ENCODE measurements around the gene PRSS2.

PRSS2 gene

GRCh38 chr7:142797391-142798377 lies 26.9 kb downstream of the PRSS2 start:
- H2BK120ac ChIP-seq (ENCODE audit: insufficient read depth, low read length, poor library complexity), result no peak overlapping the region
- H3K79me2 ChIP-seq (ENCODE audit: control insufficient read depth, insufficient read depth, low read length, poor library complexity), result peaks cover 2% of the 10 kb centered on the region
- peak overlapping the region; percentile 44 for H4K91ac ChIP-seq (ENCODE audit: low read depth, low read length)
- H3K27ac ChIP-seq (ENCODE audit: low read depth, low read length), result no peak overlapping the region
- H3K18ac ChIP-seq (ENCODE audit: low read length), result peak overlapping the region; percentile 16
- H2BK12ac ChIP-seq (ENCODE audit: low read length), result no peak overlapping the region
- H3K36me3 ChIP-seq (ENCODE audit: control insufficient read depth in 1 of 2, insufficient read depth in 2 of 2, low read length in 2 of 2), result no peaks in the 10 kb centered on the region
- H3K4me3 ChIP-seq (ENCODE audit: low read depth, low read length), result peak overlapping the region; percentile 61
- no peak overlapping the region for H4K12ac ChIP-seq (ENCODE audit: low read depth, low read length)
- WGBS (ENCODE audit: extremely low coverage, insufficient coverage, insufficient read length), result no CpG with 5 or more reads among the region's 33 CpGs
- no peaks in the 10 kb centered on the region for H3K79me1 ChIP-seq (ENCODE audit: low read length)
- no peak overlapping the region for H3K4ac ChIP-seq (ENCODE audit: low read depth, low read length)
- H3K9ac ChIP-seq (ENCODE audit: low read length), result no peak overlapping the region
- peak overlapping the region; percentile 59 for H3K4me2 ChIP-seq (ENCODE audit: low read length)
- no peak overlapping the region for H2AK5ac ChIP-seq (ENCODE audit: low read length)
- H2AFZ ChIP-seq (ENCODE audit: insufficient read depth, low read length, poor library complexity), result peak overlapping the region; percentile 10
- peaks cover 9 to 14% of the 10 kb centered on the region in 2 experiments for H3K4me1 ChIP-seq (ENCODE audit: control insufficient read depth in 1 of 2, insufficient read depth in 2 of 2, low read length in 2 of 2)
- peaks cover 27% of the 10 kb centered on the region for H3K27me3 ChIP-seq (ENCODE audit: insufficient read depth, low read length)
- H3K9me3 ChIP-seq (ENCODE audit: insufficient read depth, low read depth, low read length), result peaks cover 4% of the 10 kb centered on the region
- peak overlapping the region; percentile 17 for H4K8ac ChIP-seq (ENCODE audit: low read depth, low read length)
- no peak for DNase-seq
- H3K23ac ChIP-seq (ENCODE audit: low read length), result no peak overlapping the region
- no peak overlapping the region for H3K14ac ChIP-seq (ENCODE audit: low read length)
- H2BK5ac ChIP-seq (ENCODE audit: low read depth, low read length, poor library complexity), result no peak overlapping the region

GRCh38 chr7:142798451-142799436 lies 28.0 kb downstream of the PRSS2 start:
- Histone ChIP-seq H4K12ac (ENCODE audit: low read depth, low read length) (no peak overlapping the region), H3K27me3 (ENCODE audit: insufficient read depth, low read length) (peaks cover 27% of the 10 kb centered on the region), H4K91ac (ENCODE audit: low read depth, low read length) (no peak overlapping the region), H3K79me2 (ENCODE audit: control insufficient read depth, insufficient read depth, low read length, poor library complexity) (peaks cover 2% of the 10 kb centered on the region), H2BK12ac (ENCODE audit: low read length) (no peak overlapping the region), H3K79me1 (ENCODE audit: low read length) (no peaks in the 10 kb centered on the region), H2AK5ac (ENCODE audit: low read length) (no peak overlapping the region), H3K4ac (ENCODE audit: low read depth, low read length) (no peak overlapping the region), H2BK5ac (ENCODE audit: low read depth, low read length, poor library complexity) (no peak overlapping the region), H3K9me3 (ENCODE audit: insufficient read depth, low read depth, low read length) (peaks cover 4% of the 10 kb centered on the region), H3K18ac (ENCODE audit: low read length) (no peak overlapping the region), H3K4me1 (ENCODE audit: control insufficient read depth in 1 of 2, insufficient read depth in 2 of 2, low read length in 2 of 2) (peaks cover 9 to 10% of the 10 kb centered on the region in 2 experiments), H3K14ac (ENCODE audit: low read length) (no peak overlapping the region), H4K8ac (ENCODE audit: low read depth, low read length) (no peak overlapping the region), H2BK120ac (ENCODE audit: insufficient read depth, low read length, poor library complexity) (no peak overlapping the region), H3K9ac (ENCODE audit: low read length) (no peak overlapping the region), H3K36me3 (ENCODE audit: control insufficient read depth in 1 of 2, insufficient read depth in 2 of 2, low read length in 2 of 2) (no peaks in the 10 kb centered on the region), H3K4me3 (ENCODE audit: low read depth, low read length) (no peak overlapping the region), H3K4me2 (ENCODE audit: low read length) (no peak overlapping the region), H2AFZ (ENCODE audit: insufficient read depth, low read length, poor library complexity) (no peak overlapping the region), H3K23ac (ENCODE audit: low read length) (peak overlapping the region; percentile 8), H3K27ac (ENCODE audit: low read depth, low read length) (no peak overlapping the region)
- WGBS (ENCODE audit: extremely low coverage, insufficient coverage, insufficient read length), result no CpG with 5 or more reads among the region's 11 CpGs
- no peak for DNase-seq

GRCh38 chr7:142799437-142799835 lies 28.7 kb downstream of the PRSS2 start:
- H2BK12ac ChIP-seq (ENCODE audit: low read length), result no peak overlapping the region
- no peak overlapping the region for H4K8ac ChIP-seq (ENCODE audit: low read depth, low read length)
- H3K36me3 ChIP-seq (ENCODE audit: control insufficient read depth in 1 of 2, insufficient read depth in 2 of 2, low read length in 2 of 2), result no peaks in the 10 kb centered on the region
- no peak overlapping the region for H3K4me2 ChIP-seq (ENCODE audit: low read length)
- no peak overlapping the region for H3K4me3 ChIP-seq (ENCODE audit: low read depth, low read length)
- no peak overlapping the region for H4K12ac ChIP-seq (ENCODE audit: low read depth, low read length)
- H3K18ac ChIP-seq (ENCODE audit: low read length), result no peak overlapping the region
- H3K79me2 ChIP-seq (ENCODE audit: control insufficient read depth, insufficient read depth, low read length, poor library complexity), result peaks cover 2% of the 10 kb centered on the region
- H3K4ac ChIP-seq (ENCODE audit: low read depth, low read length), result no peak overlapping the region
- no peak overlapping the region for H3K14ac ChIP-seq (ENCODE audit: low read length)
- H3K27ac ChIP-seq (ENCODE audit: low read depth, low read length), result no peak overlapping the region
- H2AK5ac ChIP-seq (ENCODE audit: low read length), result no peak overlapping the region
- no peak overlapping the region for H3K9ac ChIP-seq (ENCODE audit: low read length)
- H2BK120ac ChIP-seq (ENCODE audit: insufficient read depth, low read length, poor library complexity), result no peak overlapping the region
- no peak overlapping the region for H4K91ac ChIP-seq (ENCODE audit: low read depth, low read length)
- WGBS (ENCODE audit: extremely low coverage, insufficient coverage, insufficient read length), result no CpG with 5 or more reads among the region's 3 CpGs
- H3K27me3 ChIP-seq (ENCODE audit: insufficient read depth, low read length), result peaks cover 27% of the 10 kb centered on the region
- peaks cover 9 to 10% of the 10 kb centered on the region in 2 experiments for H3K4me1 ChIP-seq (ENCODE audit: control insufficient read depth in 1 of 2, insufficient read depth in 2 of 2, low read length in 2 of 2)
- peaks cover 4% of the 10 kb centered on the region for H3K9me3 ChIP-seq (ENCODE audit: insufficient read depth, low read depth, low read length)
- DNase-seq, result no peak
- H2BK5ac ChIP-seq (ENCODE audit: low read depth, low read length, poor library complexity), result no peak overlapping the region
- H2AFZ ChIP-seq (ENCODE audit: insufficient read depth, low read length, poor library complexity), result no peak overlapping the region
- H3K23ac ChIP-seq (ENCODE audit: low read length), result no peak overlapping the region
- H3K79me1 ChIP-seq (ENCODE audit: low read length), result no peaks in the 10 kb centered on the region

DNA sequence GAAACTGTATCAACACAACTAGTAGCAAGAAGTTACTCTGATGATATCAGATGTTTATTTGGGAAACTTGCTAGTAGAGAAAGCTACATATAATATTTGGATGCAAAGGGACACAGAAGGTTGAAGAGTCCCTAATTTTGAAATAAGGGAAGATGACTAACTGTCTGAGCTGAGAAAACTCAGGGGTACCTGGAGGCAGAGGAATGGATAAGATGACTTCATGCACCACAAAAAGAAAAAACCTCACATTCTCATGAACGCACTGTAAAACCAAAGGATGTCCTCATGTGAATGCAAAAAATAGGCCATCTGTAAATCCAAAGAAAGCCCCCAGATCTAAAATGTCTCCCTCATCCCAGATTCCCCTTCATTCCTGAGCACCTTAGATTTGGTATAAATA lies 29.3 kb downstream of the PRSS2 start:
- peaks cover 4% of the 10 kb centered on the region for H3K9me3 ChIP-seq (ENCODE audit: insufficient read depth, low read depth, low read length)
- no peak overlapping the region for H3K27ac ChIP-seq (ENCODE audit: low read depth, low read length)
- no peak overlapping the region for H4K12ac ChIP-seq (ENCODE audit: low read depth, low read length)
- no peak overlapping the region for H4K91ac ChIP-seq (ENCODE audit: low read depth, low read length)
- H3K14ac ChIP-seq (ENCODE audit: low read length), result no peak overlapping the region
- H4K8ac ChIP-seq (ENCODE audit: low read depth, low read length), result no peak overlapping the region
- no peak overlapping the region for H3K9ac ChIP-seq (ENCODE audit: low read length)
- H2BK120ac ChIP-seq (ENCODE audit: insufficient read depth, low read length, poor library complexity), result no peak overlapping the region
- no peak overlapping the region for H3K4me3 ChIP-seq (ENCODE audit: low read depth, low read length)
- no peak overlapping the region for H2AFZ ChIP-seq (ENCODE audit: insufficient read depth, low read length, poor library complexity)
- no peak overlapping the region for H3K23ac ChIP-seq (ENCODE audit: low read length)
- no peak overlapping the region for H3K18ac ChIP-seq (ENCODE audit: low read length)
- no peak overlapping the region for H2BK12ac ChIP-seq (ENCODE audit: low read length)
- no peaks in the 10 kb centered on the region for H3K36me3 ChIP-seq (ENCODE audit: control insufficient read depth in 1 of 2, insufficient read depth in 2 of 2, low read length in 2 of 2)
- H2AK5ac ChIP-seq (ENCODE audit: low read length), result no peak overlapping the region
- H2BK5ac ChIP-seq (ENCODE audit: low read depth, low read length, poor library complexity), result no peak overlapping the region
- no peak for DNase-seq
- H3K79me2 ChIP-seq (ENCODE audit: control insufficient read depth, insufficient read depth, low read length, poor library complexity), result peaks cover 2% of the 10 kb centered on the region
- H3K4me2 ChIP-seq (ENCODE audit: low read length), result no peak overlapping the region
- peaks cover 27% of the 10 kb centered on the region for H3K27me3 ChIP-seq (ENCODE audit: insufficient read depth, low read length)
- H3K4ac ChIP-seq (ENCODE audit: low read depth, low read length), result no peak overlapping the region
- H3K79me1 ChIP-seq (ENCODE audit: low read length), result no peaks in the 10 kb centered on the region
- H3K4me1 ChIP-seq (ENCODE audit: control insufficient read depth in 1 of 2, insufficient read depth in 2 of 2, low read length in 2 of 2), result peaks cover 9 to 10% of the 10 kb centered on the region in 2 experiments
- WGBS (ENCODE audit: extremely low coverage, insufficient coverage, insufficient read length), result no CpG with 5 or more reads among the region's 1 CpG

Data from trophoblast cell (in vitro differentiated cells and primary cell).